GM12873 (cell line): ENCODE measurements around the gene C1QTNF5.

Experiments used
- CTCF ChIP-seq: IDR thresholded peaks from 2 replicates; pipeline ENCODE4 v1.5.1; 2012; ENCODE audit warnings: low read depth, mild to moderate bottlenecking, moderate library complexity, low read length, control low read depth; ENCODE audit not compliant: insufficient read depth; ENCODE audit errors: missing control alignments

Gene C1QTNF5

GRCh38 chr11:119342023-119342300 lies 1.3 kb upstream of the C1QTNF5 start:
- TF ChIP-seq CTCF: no peak

- no peak for TF ChIP-seq CTCF
Observed at GRCh38 chr11:119341222-119342022, 739 bp upstream of the C1QTNF5 start.

GRCh38 chr11:119339589-119340334 lies 921 bp downstream of the C1QTNF5 start:
- peak; percentile 72 for TF ChIP-seq CTCF

- TF ChIP-seq CTCF: no peak
Observed at GRCh38 chr11:119338965-119339588, 1.6 kb downstream of the C1QTNF5 start.

- TF ChIP-seq CTCF: peak; percentile 83
Observed at GRCh38 chr11:119338318-119338890, 2.3 kb downstream of the C1QTNF5 start.

GRCh38 chr11:119337581-119338317 lies 2.9 kb downstream of the C1QTNF5 start:
- TF ChIP-seq CTCF: no peak
